ENCODE data around the gene DMBT1.
"Not testable (repeated sequence)": the region's sequence is repeated elsewhere in the genome, so short reads cannot be mapped to it uniquely, and the experiment has no call there.

Gene DMBT1

DNA sequence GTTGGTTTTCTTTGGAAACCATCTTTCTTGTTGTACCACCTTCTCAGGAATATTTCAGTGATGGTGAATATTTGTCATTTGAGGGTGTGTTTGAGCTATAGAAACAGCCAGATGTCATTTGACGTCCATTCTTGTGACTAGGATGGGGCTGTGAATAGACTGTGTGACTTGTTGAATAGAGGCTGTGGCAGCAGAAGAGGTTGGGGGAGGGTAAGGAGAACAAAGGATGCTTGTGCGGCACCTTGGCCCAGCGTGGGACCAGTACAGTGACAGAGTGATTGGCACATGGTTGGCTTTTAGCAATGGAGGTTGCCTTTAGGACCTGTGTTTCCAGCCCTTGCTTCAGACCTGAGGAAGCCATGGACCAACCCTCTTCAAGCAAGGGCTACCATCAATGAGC is 11.3 kb downstream of the DMBT1 start:
- H3K9me3 ChIP-seq (ENCODE audit: insufficient read depth, low read length, severe bottlenecking): peaks cover 4% of the 10 kb centered on the region
- H3K36me3 ChIP-seq (ENCODE audit: insufficient read depth, low read length): no peaks in the 10 kb centered on the region
- no peaks in the 10 kb centered on the region for H3K4me1 ChIP-seq (ENCODE audit: insufficient read depth, low read length)
- H3K27ac ChIP-seq (ENCODE audit: low read length): no peak overlapping the region
- ATAC-seq (ENCODE audit: insufficient read depth, low read depth) (no peak), DNase-seq (no peak)
- TF ChIP-seq, protein P1, sequence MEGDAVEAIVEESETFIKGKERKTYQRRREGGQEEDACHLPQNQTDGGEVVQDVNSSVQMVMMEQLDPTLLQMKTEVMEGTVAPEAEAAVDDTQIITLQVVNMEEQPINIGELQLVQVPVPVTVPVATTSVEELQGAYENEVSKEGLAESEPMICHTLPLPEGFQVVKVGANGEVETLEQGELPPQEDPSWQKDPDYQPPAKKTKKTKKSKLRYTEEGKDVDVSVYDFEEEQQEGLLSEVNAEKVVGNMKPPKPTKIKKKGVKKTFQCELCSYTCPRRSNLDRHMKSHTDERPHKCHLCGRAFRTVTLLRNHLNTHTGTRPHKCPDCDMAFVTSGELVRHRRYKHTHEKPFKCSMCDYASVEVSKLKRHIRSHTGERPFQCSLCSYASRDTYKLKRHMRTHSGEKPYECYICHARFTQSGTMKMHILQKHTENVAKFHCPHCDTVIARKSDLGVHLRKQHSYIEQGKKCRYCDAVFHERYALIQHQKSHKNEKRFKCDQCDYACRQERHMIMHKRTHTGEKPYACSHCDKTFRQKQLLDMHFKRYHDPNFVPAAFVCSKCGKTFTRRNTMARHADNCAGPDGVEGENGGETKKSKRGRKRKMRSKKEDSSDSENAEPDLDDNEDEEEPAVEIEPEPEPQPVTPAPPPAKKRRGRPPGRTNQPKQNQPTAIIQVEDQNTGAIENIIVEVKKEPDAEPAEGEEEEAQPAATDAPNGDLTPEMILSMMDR (IDR thresholded peaks at IDR 0.05; ENCODE audit: borderline replicate concordance, extremely low read depth, low read length, poor library complexity, severe bottlenecking): no peak
- no peak for TF ChIP-seq EZH2 (IDR thresholded peaks at IDR 0.05; ENCODE audit: borderline replicate concordance, low read depth, low read length, severe bottlenecking)
- H3K79me2 ChIP-seq (ENCODE audit: insufficient read depth, low read length): no peaks in the 10 kb centered on the region
- H3K9ac ChIP-seq (ENCODE audit: low read depth, low read length): no peak overlapping the region
- H3K4me2 ChIP-seq (ENCODE audit: insufficient read depth, low read length): no peak overlapping the region
- H3K4me3 ChIP-seq (ENCODE audit: low read depth in 1 of 2, low read length in 2 of 2): no peak overlapping the region
- H4K20me1 ChIP-seq (ENCODE audit: insufficient read depth, low read length): no peaks in the 10 kb centered on the region
- no peaks in the 10 kb centered on the region for H3K27me3 ChIP-seq (ENCODE audit: insufficient read depth, low read length, poor library complexity)
- H2AFZ ChIP-seq (ENCODE audit: low read depth, low read length): no peak overlapping the region

DNA sequence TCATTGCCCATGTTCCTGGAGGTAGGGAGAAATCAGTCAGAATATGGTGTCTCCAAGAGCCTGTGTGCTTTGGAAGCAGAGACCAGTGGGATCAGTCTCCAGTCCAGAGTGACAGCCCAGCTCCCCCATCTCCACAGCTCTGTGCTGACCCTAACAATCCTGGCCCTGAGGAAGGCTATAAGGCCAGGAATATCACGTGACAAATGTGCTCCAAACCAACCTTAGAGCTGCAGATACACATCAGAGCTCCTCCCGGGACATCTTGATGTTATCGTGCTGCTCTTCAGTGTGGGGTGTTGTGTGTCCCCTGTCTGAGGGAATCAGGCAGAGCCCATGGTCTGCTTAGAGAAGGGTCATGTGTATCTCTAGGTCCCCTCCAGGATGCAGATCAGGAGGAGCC is 15.2 kb downstream of the DMBT1 start:
- H2AFZ ChIP-seq (ENCODE audit: low read depth, low read length): no peak overlapping the region
- no peak overlapping the region for H3K4me2 ChIP-seq (ENCODE audit: insufficient read depth, low read length)
- H3K4me3 ChIP-seq (ENCODE audit: low read depth in 1 of 2, low read length in 2 of 2): no peak overlapping the region
- H3K79me2 ChIP-seq (ENCODE audit: insufficient read depth, low read length): no peaks in the 10 kb centered on the region
- TF ChIP-seq EZH2 (IDR thresholded peaks at IDR 0.05; ENCODE audit: borderline replicate concordance, low read depth, low read length, severe bottlenecking): no peak
- H4K20me1 ChIP-seq (ENCODE audit: insufficient read depth, low read length): no peaks in the 10 kb centered on the region
- no peak overlapping the region for H3K9ac ChIP-seq (ENCODE audit: low read depth, low read length)
- ATAC-seq (ENCODE audit: insufficient read depth, low read depth) (no peak), DNase-seq (no peak)
- no peak overlapping the region for H3K27ac ChIP-seq (ENCODE audit: low read length)
- no peaks in the 10 kb centered on the region for H3K36me3 ChIP-seq (ENCODE audit: insufficient read depth, low read length)
- H3K4me1 ChIP-seq (ENCODE audit: insufficient read depth, low read length): no peaks in the 10 kb centered on the region
- H3K9me3 ChIP-seq (ENCODE audit: insufficient read depth, low read length, severe bottlenecking): peaks cover 4% of the 10 kb centered on the region
- H3K27me3 ChIP-seq (ENCODE audit: insufficient read depth, low read length, poor library complexity): no peaks in the 10 kb centered on the region

DNA sequence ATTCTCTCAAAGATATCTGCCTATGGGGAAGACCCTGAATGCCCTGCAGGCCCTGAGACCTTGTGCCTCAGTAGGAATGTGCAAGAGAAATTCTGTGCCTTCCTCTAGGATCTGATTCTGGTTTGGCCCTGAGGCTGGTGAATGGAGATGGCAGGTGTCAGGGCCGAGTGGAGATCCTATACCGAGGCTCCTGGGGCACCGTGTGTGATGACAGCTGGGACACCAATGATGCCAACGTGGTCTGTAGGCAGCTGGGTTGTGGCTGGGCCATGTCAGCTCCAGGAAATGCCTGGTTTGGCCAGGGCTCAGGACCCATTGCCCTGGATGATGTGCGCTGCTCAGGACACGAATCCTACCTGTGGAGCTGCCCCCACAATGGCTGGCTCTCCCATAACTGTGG is 15.7 kb downstream of the DMBT1 start:
- Histone ChIP-seq H3K9me3 (ENCODE audit: insufficient read depth, low read length, severe bottlenecking) (peaks cover 4% of the 10 kb centered on the region), H3K36me3 (ENCODE audit: insufficient read depth, low read length) (no peaks in the 10 kb centered on the region), H2AFZ (ENCODE audit: low read depth, low read length) (no peak overlapping the region), H3K79me2 (ENCODE audit: insufficient read depth, low read length) (no peaks in the 10 kb centered on the region), H3K27me3 (ENCODE audit: insufficient read depth, low read length, poor library complexity) (no peaks in the 10 kb centered on the region), H3K4me1 (ENCODE audit: insufficient read depth, low read length) (no peaks in the 10 kb centered on the region), H3K4me2 (ENCODE audit: insufficient read depth, low read length) (no peak overlapping the region), H4K20me1 (ENCODE audit: insufficient read depth, low read length) (no peaks in the 10 kb centered on the region), H3K4me3 (ENCODE audit: low read depth in 1 of 2, low read length in 2 of 2) (no peak overlapping the region), H3K27ac (ENCODE audit: low read length) (no peak overlapping the region), H3K9ac (ENCODE audit: low read depth, low read length) (no peak overlapping the region)
- TF ChIP-seq, protein P1 (IDR thresholded peaks at IDR 0.05; ENCODE audit: borderline replicate concordance, extremely low read depth, low read length, poor library complexity, severe bottlenecking): no peak
- no peak for TF ChIP-seq EZH2 (IDR thresholded peaks at IDR 0.05; ENCODE audit: borderline replicate concordance, low read depth, low read length, severe bottlenecking)
- ATAC-seq (ENCODE audit: insufficient read depth, low read depth) (no peak), DNase-seq (no peak)

- Histone ChIP-seq H3K4me3 (ENCODE audit: low read depth in 1 of 2, low read length in 2 of 2) (no peak overlapping the region), H3K27ac (ENCODE audit: low read length) (no peak overlapping the region), H3K27me3 (ENCODE audit: insufficient read depth, low read length, poor library complexity) (no peaks in the 10 kb centered on the region), H3K79me2 (ENCODE audit: insufficient read depth, low read length) (no peaks in the 10 kb centered on the region), H3K36me3 (ENCODE audit: insufficient read depth, low read length) (no peaks in the 10 kb centered on the region), H3K4me2 (ENCODE audit: insufficient read depth, low read length) (no peak overlapping the region), H3K9me3 (ENCODE audit: insufficient read depth, low read length, severe bottlenecking) (peaks cover 4% of the 10 kb centered on the region), H4K20me1 (ENCODE audit: insufficient read depth, low read length) (no peaks in the 10 kb centered on the region), H3K4me1 (ENCODE audit: insufficient read depth, low read length) (no peaks in the 10 kb centered on the region), H2AFZ (ENCODE audit: low read depth, low read length) (no peak overlapping the region), H3K9ac (ENCODE audit: low read depth, low read length) (no peak overlapping the region)
- ATAC-seq (ENCODE audit: insufficient read depth, low read depth): no peak
- no peak for DNase-seq
- TF ChIP-seq EZH2 (IDR thresholded peaks at IDR 0.05; ENCODE audit: borderline replicate concordance, low read depth, low read length, severe bottlenecking): no peak
- TF ChIP-seq, protein P1 (IDR thresholded peaks at IDR 0.05; ENCODE audit: borderline replicate concordance, extremely low read depth, low read length, poor library complexity, severe bottlenecking): no peak
Measured at GRCh38 chr10:122577311-122577885, 16.8 kb downstream of the DMBT1 start.

DNA sequence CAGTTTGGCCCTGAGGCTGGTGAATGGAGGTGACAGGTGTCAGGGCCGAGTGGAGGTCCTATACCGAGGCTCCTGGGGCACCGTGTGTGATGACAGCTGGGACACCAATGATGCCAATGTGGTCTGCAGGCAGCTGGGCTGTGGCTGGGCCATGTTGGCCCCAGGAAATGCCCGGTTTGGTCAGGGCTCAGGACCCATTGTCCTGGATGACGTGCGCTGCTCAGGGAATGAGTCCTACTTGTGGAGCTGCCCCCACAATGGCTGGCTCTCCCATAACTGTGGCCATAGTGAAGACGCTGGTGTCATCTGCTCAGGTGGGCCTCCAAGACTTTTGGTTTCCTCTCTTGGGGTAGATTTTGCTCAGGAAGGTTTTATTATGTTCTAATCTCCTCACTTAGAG is 25.5 kb downstream of the DMBT1 start:
- ATAC-seq (ENCODE audit: insufficient read depth, low read depth); H3K79me2 ChIP-seq (ENCODE audit: insufficient read depth, low read length); H2AFZ ChIP-seq (ENCODE audit: low read depth, low read length); H3K36me3 ChIP-seq (ENCODE audit: insufficient read depth, low read length); H3K9ac ChIP-seq (ENCODE audit: low read depth, low read length); H3K27me3 ChIP-seq (ENCODE audit: insufficient read depth, low read length, poor library complexity); H3K4me2 ChIP-seq (ENCODE audit: insufficient read depth, low read length); DNase-seq; H3K9me3 ChIP-seq (ENCODE audit: insufficient read depth, low read length, severe bottlenecking); H4K20me1 ChIP-seq (ENCODE audit: insufficient read depth, low read length); H3K27ac ChIP-seq (ENCODE audit: low read length); H3K4me1 ChIP-seq (ENCODE audit: insufficient read depth, low read length); H3K4me3 ChIP-seq (ENCODE audit: low read depth in 1 of 2, low read length in 2 of 2): not testable (repeated sequence)

Measured in DND-41 (cell line).